Measurements from ENCODE around the gene SLK. TPM values are rescaled to one million over a fixed set of nuclear protein-coding genes. Genes with fewer than 3 reads are reported as not detected.

The SLK gene
- total and polyA plus RNA-seq, 2 of the 4 experiments (the other 2 are of a cell fraction) = 8.1 to 21.5 TPM

DNA sequence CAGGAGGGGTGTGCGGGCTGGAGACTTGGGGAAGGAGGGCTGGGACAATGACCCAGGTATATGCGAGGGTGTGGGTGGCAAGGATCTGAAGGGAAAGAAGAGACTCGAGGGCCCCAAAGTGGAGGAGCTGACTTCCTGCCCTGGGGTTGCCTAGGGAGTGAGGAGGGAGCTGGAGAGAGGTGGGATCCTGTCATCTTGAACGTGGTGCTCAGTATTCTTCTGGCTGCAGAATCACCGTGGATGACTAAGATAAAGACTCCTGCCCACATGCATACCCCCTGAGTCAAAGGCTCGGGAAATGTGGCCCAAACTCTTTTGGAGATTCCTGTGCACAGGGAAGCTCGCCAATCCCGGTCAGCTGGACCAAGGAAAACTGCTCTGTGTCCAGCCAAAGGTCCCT, 87.5 kb downstream of the SLK start:
- peak overlapping the region; percentile 13; the same call in 1 of the 2 replicates for H3K4me2 ChIP-seq (ENCODE audit: low read depth, low read length)
- POLR2A ChIA-PET (ENCODE audit: unreplicated experiment) = no interaction called here

More for the DNA sequence above, 87.5 kb downstream of the SLK start:
- Histone ChIP-seq H3K23ac (ENCODE audit: low read depth, low read length) (no peak overlapping the region), H3K9me1 (ENCODE audit: insufficient read depth, low read length) (peaks cover 17% of the 10 kb centered on the region), H2BK120ac (ENCODE audit: low read depth, low read length) (peak overlapping the region; percentile 54), H3K56ac (ENCODE audit: extremely low read depth, insufficient read depth, low read length) (no peak overlapping the region), H2AFZ (replicated peaks; ENCODE audit: low read length, poor library complexity) (peak overlapping the region; percentile 79), H3K4me1 (ENCODE audit: control insufficient read depth, insufficient read depth, low read length) (peaks cover 4% of the 10 kb centered on the region), H4K20me1 (ENCODE audit: insufficient read depth, low read length) (no peaks in the 10 kb centered on the region), H2BK15ac (ENCODE audit: low read depth, low read length) (peak overlapping the region; percentile 34; the same call in 1 of the 3 replicates), H3K36me3 (ENCODE audit: control insufficient read depth, insufficient read depth, low read length) (no peaks in the 10 kb centered on the region), H3K27ac (ENCODE audit: insufficient read depth, low read length) (no peak overlapping the region; the same call in 1 of the 2 replicates), H3K4ac (ENCODE audit: low read depth, low read length) (peak overlapping the region; percentile 30; the same call in 1 of the 2 replicates), H2AK9ac (replicated peaks; ENCODE audit: low read depth, low read length, poor library complexity) (peak overlapping the region; percentile 35), H2AK5ac (ENCODE audit: low read depth, low read length) (peak overlapping the region; percentile 80), H3K14ac (replicated peaks; ENCODE audit: low read depth, low read length) (peak overlapping the region; percentile 56; the same call in 1 of the 2 replicates), H3K9ac (ENCODE audit: low read depth, low read length) (no peak overlapping the region), H3K79me1 (ENCODE audit: low read depth in 1 of 2, low read length in 2 of 2) (no peaks in the 10 kb centered on the region), H3K9me3 (ENCODE audit: control insufficient read depth, insufficient read depth, low read length) (no peaks in the 10 kb centered on the region), H2BK5ac (ENCODE audit: low read depth, low read length, poor library complexity, severe bottlenecking) (peak overlapping the region; percentile 10), H4K5ac (ENCODE audit: low read depth, low read length) (no peak overlapping the region), H3K4me3 (ENCODE audit: insufficient read depth, low read depth, low read length) (no peak overlapping the region), H3K27me3 (ENCODE audit: control insufficient read depth, insufficient read depth, low read length) (peaks cover 2% of the 10 kb centered on the region; the same call in 1 of the 2 replicates), H4K91ac (ENCODE audit: insufficient read depth, low read depth, low read length) (peak overlapping the region; percentile 6; the same call in 1 of the 2 replicates), H2BK20ac (ENCODE audit: low read depth, low read length) (peak overlapping the region; percentile 74), H3K18ac (ENCODE audit: low read depth, low read length) (no peak overlapping the region), H4K8ac (ENCODE audit: low read depth in 2 of 2, low read length in 2 of 2) (peak overlapping the region in 1 of 2 experiments; percentile 34; a peak in 1 of 4 replicates)
- DNase-seq (peak; percentile 77), ATAC-seq (ENCODE audit: low read depth) (peak; percentile 83)
- CTCF ChIA-PET = interaction anchor here (1.0 kb wide), 1 partner anchor 15 kb away, joined by 3 read pairs; no protein-coding TSS in a partner anchor
- in situ Hi-C loops (cut with MboI; ENCODE audit: low sequenced_read_pairs) (no loop called here), intact Hi-C loops (cut with micrococcal nuclease) (no loop called here), dilution Hi-C loops (cut with HindIII; ENCODE audit: low sequenced_read_pairs, unreplicated experiment) (no loop called here)
- BruUV-seq (replicated peaks) = no TSS peak
- TF ChIP-seq SMC3 (IDR thresholded peaks at IDR 0.05; ENCODE audit: low read depth, low read length) = no peak
- TF ChIP-seq NFE2L2 (IDR thresholded peaks at IDR 0.05; ENCODE audit: low read depth, low read length) = peak; percentile 30; the same call in 1 of the 2 replicates
- 80% methylated on average over 1 of the region's 8 CpGs; no CpG with 5 or more reads in 1 of the 2 experiments for WGBS, 2 experiments (ENCODE audit: extremely low coverage in 2 of 2, insufficient read length in 1 of 2)

All from IMR-90 (cell line).